Keratinocyte (primary cell): ENCODE measurements around the gene KLK4. TPM values are rescaled to one million over a fixed set of nuclear protein-coding genes. Genes with fewer than 3 reads are reported as not detected.

Source experiments
- DNase-seq: peaks from one replicate; pipeline ENCODE4 v3.0.0-alpha.2; 2011; ENCODE audit warnings: low read depth, missing footprints, low spot score
- FAIRE-seq: peaks from 2 replicates; lab custom pipeline; 2011; peaks lifted over from hg19 to GRCh38; lab: Jason Lieb, UNC
- H2AFZ ChIP-seq: 2 replicates; pipeline ENCODE4 v1.6.0; 2012; ENCODE audit warnings: low read length, control low read depth, inconsistent platforms; ENCODE audit not compliant: control insufficient read depth
- H3K27ac ChIP-seq: 2 replicates; pipeline ENCODE4 v1.5.1; 2011; ENCODE audit warnings: low read length; ENCODE audit not compliant: control insufficient read depth, insufficient read depth
- H3K27me3 ChIP-seq: 3 replicates; pipeline ENCODE4 v1.6.0; 2011; ENCODE audit warnings: low read length; ENCODE audit not compliant: control insufficient read depth, insufficient read depth; ENCODE audit errors: extremely low read depth
- H3K36me3 ChIP-seq, 2 experiments: 2 replicates in 1 of 2; 3 replicates in 1 of 2; pipeline ENCODE4 v1.5.1; 2011; ENCODE audit warnings: low read length in 2 of 2, mild to moderate bottlenecking in 1 of 2; ENCODE audit not compliant: control insufficient read depth in 2 of 2, insufficient read depth in 2 of 2; ENCODE audit errors: extremely low read depth in 1 of 2
- H3K4me1 ChIP-seq: 3 replicates; pipeline ENCODE4 v1.5.1; 2011; ENCODE audit warnings: low read length; ENCODE audit not compliant: control insufficient read depth, insufficient read depth; ENCODE audit errors: extremely low read depth
- H3K4me2 ChIP-seq: 3 replicates; pipeline ENCODE4 v1.6.0; 2011; ENCODE audit warnings: low read depth, low read length; ENCODE audit not compliant: control insufficient read depth, insufficient read depth; ENCODE audit errors: extremely low read depth
- H3K4me3 ChIP-seq, 3 experiments: fragments of 200-600 bp in 1 of 3; sonication (generic) in 1 of 3; 2 replicates in 2 of 3; 3 replicates in 1 of 3; pipeline ENCODE4 v1.5.1; 2011 to 2016; ENCODE audit warnings: low read length in 3 of 3, mild to moderate bottlenecking in 3 of 3, control low read depth in 2 of 3, inconsistent platforms in 1 of 3, low read depth in 1 of 3, mixed read lengths in 1 of 3, mixed run types in 1 of 3, moderate library complexity in 1 of 3; ENCODE audit not compliant: control insufficient read depth in 2 of 3, insufficient read depth in 2 of 3; ENCODE audit errors: extremely low read depth in 1 of 3
- H3K79me2 ChIP-seq: 2 replicates; pipeline ENCODE4 v1.6.0; 2012; ENCODE audit warnings: low read length; ENCODE audit not compliant: control insufficient read depth, insufficient read depth
- H3K9ac ChIP-seq: 3 replicates; pipeline ENCODE4 v1.6.0; 2011; ENCODE audit warnings: low read length; ENCODE audit not compliant: control insufficient read depth, insufficient read depth; ENCODE audit errors: extremely low read depth
- H3K9me1 ChIP-seq: 3 replicates; pipeline ENCODE4 v1.6.0; 2011; ENCODE audit warnings: low read length; ENCODE audit not compliant: control insufficient read depth, insufficient read depth; ENCODE audit errors: extremely low read depth
- H3K9me3 ChIP-seq: 2 replicates; pipeline ENCODE4 v1.5.1; 2012; ENCODE audit warnings: low read depth, low read length; ENCODE audit not compliant: control insufficient read depth
- H4K20me1 ChIP-seq: 3 replicates; pipeline ENCODE4 v1.6.0; 2011; ENCODE audit warnings: low read length; ENCODE audit not compliant: control insufficient read depth, insufficient read depth; ENCODE audit errors: extremely low read depth
- EZH2 ChIP-seq: IDR thresholded peaks from one replicate; pipeline ENCODE4 v1.6.1; 2012; ENCODE audit warnings: inconsistent platforms, mild to moderate bottlenecking, low read length, moderate library complexity
- dilution Hi-C: fragments of 300-500 bp; cut with MboI; formaldehyde crosslinking; loops from one replicate; pipeline ENCODE4 v1.7.0; 2020; ENCODE audit warnings: low sequenced_read_pairs; ENCODE audit not compliant: extremely low pct_ligation_motif_present
- polyA plus RNA-seq, 5 experiments: library from polyadenylated mRNA; depleted of rRNA in 3 of 5; stranded (reverse) in 3 of 5; stranded (forward) in 1 of 5; unstranded in 1 of 5; fragments of >200 nt; gene quantifications; 1 replicate in 1 of 5; 2 replicates in 3 of 5; 3 replicates in 1 of 5; pipeline versions ENCODE4 v1.2.1 to v1.2.3, GENCODE V29; 2011 to 2012; ENCODE audit warnings: missing spikeins in 2 of 5, low read depth in 1 of 5, low replicate concordance in 1 of 5
- TF ChIP-seq, protein P1 (sequence below), 3 experiments: IDR thresholded peaks in 1 of 3; conservative IDR thresholded peaks in 1 of 3; optimal IDR thresholded peaks in 1 of 3; 2 replicates in 2 of 3; 3 replicates in 1 of 3; pipeline versions ENCODE3 to v1.5.1; 2011; ENCODE audit warnings: low read length in 3 of 3, mild to moderate bottlenecking in 3 of 3, moderate library complexity in 2 of 3, control low read depth in 1 of 3, inconsistent platforms in 1 of 3; ENCODE audit not compliant: insufficient read depth in 2 of 3; ENCODE audit errors: extremely low read depth in 1 of 3

KLK4 gene
- polyA plus RNA-seq, 1 donor (not counting 4 experiments of a cell fraction or from before 2014, with no cell fraction given), result not detected

GRCh38 chr19:50869479-50869878, 41.7 kb downstream of the KLK4 start:
- H3K27me3 ChIP-seq, result peaks cover 22% of the 10 kb centered on the region
- no peaks in the 10 kb centered on the region for H3K9me1 ChIP-seq
- DNase-seq (no peak), FAIRE-seq (no peak)
- H3K4me3 ChIP-seq, result no peak overlapping the region
- H3K79me2 ChIP-seq, result no peaks in the 10 kb centered on the region
- H3K9me3 ChIP-seq, result no peaks in the 10 kb centered on the region
- no peaks in the 10 kb centered on the region for H4K20me1 ChIP-seq
- no peaks in the 10 kb centered on the region for H3K4me1 ChIP-seq
- no peak overlapping the region for H2AFZ ChIP-seq
- H3K27ac ChIP-seq, result no peak overlapping the region
- TF ChIP-seq, protein P1, sequence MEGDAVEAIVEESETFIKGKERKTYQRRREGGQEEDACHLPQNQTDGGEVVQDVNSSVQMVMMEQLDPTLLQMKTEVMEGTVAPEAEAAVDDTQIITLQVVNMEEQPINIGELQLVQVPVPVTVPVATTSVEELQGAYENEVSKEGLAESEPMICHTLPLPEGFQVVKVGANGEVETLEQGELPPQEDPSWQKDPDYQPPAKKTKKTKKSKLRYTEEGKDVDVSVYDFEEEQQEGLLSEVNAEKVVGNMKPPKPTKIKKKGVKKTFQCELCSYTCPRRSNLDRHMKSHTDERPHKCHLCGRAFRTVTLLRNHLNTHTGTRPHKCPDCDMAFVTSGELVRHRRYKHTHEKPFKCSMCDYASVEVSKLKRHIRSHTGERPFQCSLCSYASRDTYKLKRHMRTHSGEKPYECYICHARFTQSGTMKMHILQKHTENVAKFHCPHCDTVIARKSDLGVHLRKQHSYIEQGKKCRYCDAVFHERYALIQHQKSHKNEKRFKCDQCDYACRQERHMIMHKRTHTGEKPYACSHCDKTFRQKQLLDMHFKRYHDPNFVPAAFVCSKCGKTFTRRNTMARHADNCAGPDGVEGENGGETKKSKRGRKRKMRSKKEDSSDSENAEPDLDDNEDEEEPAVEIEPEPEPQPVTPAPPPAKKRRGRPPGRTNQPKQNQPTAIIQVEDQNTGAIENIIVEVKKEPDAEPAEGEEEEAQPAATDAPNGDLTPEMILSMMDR (optimal IDR thresholded peaks at IDR 0.05 in 1 of 3, IDR thresholded peaks at IDR 0.05 in 1 of 3, conservative IDR thresholded peaks at IDR 0.05 in 1 of 3; ENCODE audit: extremely low read depth in 1 of 3, insufficient read depth in 2 of 3, low read length in 3 of 3), result no peak
- TF ChIP-seq EZH2, result no peak
- dilution Hi-C loops, result no loop called here
- no peak overlapping the region for H3K4me2 ChIP-seq
- H3K9ac ChIP-seq, result no peak overlapping the region
- no peaks in the 10 kb centered on the region for H3K36me3 ChIP-seq

DNA sequence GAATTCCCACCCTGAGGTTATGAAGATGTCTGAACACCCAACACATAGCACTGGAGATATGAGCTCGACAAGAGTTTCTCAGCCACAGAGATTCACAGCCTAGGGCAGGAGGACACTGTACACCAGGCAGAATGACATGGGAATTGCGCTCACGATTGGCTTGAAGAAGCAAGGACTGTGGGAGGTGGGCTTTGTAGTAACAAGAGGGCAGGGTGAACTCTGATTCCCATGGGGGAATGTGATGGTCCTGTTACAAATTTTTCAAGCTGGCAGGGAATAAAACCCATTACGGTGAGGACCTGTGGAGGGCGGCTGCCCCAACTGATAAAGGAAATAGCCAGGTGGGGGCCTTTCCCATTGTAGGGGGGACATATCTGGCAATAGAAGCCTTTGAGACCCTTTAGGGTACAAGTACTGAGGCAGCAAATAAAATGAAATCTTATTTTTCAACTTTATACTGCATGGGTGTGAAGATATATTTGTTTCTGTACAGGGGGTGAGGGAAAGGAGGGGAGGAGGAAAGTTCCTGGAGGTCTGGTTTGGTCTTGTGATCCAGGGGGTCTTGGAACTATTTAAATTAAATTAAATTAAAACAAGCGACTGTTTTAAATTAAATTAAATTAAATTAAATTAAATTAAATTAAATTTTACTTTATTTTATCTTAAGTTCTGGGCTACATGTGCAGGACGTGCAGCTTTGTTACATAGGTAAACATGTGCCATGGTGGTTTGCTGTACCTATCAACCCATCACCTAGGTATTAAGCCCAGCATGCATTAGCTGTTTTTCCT, 49.5 kb downstream of the KLK4 start:
- H3K27me3 ChIP-seq, result peaks cover 15% of the 10 kb centered on the region

More for the DNA sequence above, 49.5 kb downstream of the KLK4 start:
- DNase-seq (no peak), FAIRE-seq (no peak)
- H3K27ac ChIP-seq, result no peak overlapping the region
- no peaks in the 10 kb centered on the region for H3K36me3 ChIP-seq
- H3K4me1 ChIP-seq, result no peaks in the 10 kb centered on the region
- H3K79me2 ChIP-seq, result no peaks in the 10 kb centered on the region
- H3K4me2 ChIP-seq, result no peak overlapping the region
- TF ChIP-seq EZH2, result no peak
- TF ChIP-seq, protein P1 (optimal IDR thresholded peaks at IDR 0.05 in 1 of 3, IDR thresholded peaks at IDR 0.05 in 1 of 3, conservative IDR thresholded peaks at IDR 0.05 in 1 of 3; ENCODE audit: extremely low read depth in 1 of 3, insufficient read depth in 2 of 3, low read length in 3 of 3), result no peak
- H4K20me1 ChIP-seq, result no peaks in the 10 kb centered on the region
- H3K9me1 ChIP-seq, result no peaks in the 10 kb centered on the region
- no peak overlapping the region for H2AFZ ChIP-seq
- no peak overlapping the region for H3K9ac ChIP-seq
- H3K9me3 ChIP-seq, result peaks cover 2% of the 10 kb centered on the region
- no peak overlapping the region for H3K4me3 ChIP-seq
- dilution Hi-C loops, result no loop called here
